ENCODE data around the gene GRM8. TPM values are rescaled to one million over a fixed set of nuclear protein-coding genes. Genes with fewer than 3 reads are reported as not detected.
"Not testable (repeated sequence)": the region's sequence is repeated elsewhere in the genome, so short reads cannot be mapped to it uniquely, and the experiment has no call there.

The GRM8 gene
- total RNA-seq, 1 donor from 2014 or later, result 2.2 TPM

DNA sequence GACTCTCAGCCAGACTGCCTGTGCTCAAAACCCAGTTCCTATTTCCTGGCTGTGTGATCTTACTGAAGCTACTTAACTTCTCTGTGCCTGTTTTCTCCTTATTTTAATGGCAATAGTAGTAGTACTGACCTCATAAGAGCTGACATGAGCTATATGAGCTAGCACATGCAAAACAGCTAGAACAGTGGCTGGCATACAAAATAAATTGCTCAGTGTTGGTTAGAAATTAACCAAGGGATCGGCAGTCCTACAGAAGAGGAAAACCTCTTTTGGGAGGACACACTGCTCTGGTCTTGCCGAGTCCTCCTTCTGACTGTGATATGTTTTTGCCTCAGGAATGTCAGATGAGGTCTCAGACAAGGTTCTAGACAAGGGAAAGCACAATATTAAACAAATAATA, 322.6 kb downstream of the GRM8 start:
- DNase-seq (ENCODE audit: low read depth), result no peak
- Histone ChIP-seq H3K27ac (ENCODE audit: low read depth, low read length) (no peak overlapping the region), H3K9ac (ENCODE audit: low read length) (no peak overlapping the region), H3K36me3 (ENCODE audit: insufficient read depth, low read length) (no peaks in the 10 kb centered on the region), H4K20me1 (ENCODE audit: insufficient read depth, low read length) (no peaks in the 10 kb centered on the region), H3K9me3 (ENCODE audit: insufficient read depth, low read depth, low read length) (no peaks in the 10 kb centered on the region), H3K79me2 (ENCODE audit: insufficient read depth, low read length) (no peaks in the 10 kb centered on the region), H3K4me3 (ENCODE audit: insufficient read depth, low read depth, low read length) (no peak overlapping the region), H3K4me1 (ENCODE audit: insufficient read depth, low read length) (no peaks in the 10 kb centered on the region), H2AFZ (ENCODE audit: low read depth, low read length) (no peak overlapping the region), H3K4me2 (ENCODE audit: low read length) (no peak overlapping the region), H3K27me3 (ENCODE audit: insufficient read depth, low read length) (no peaks in the 10 kb centered on the region)
- no peak for FAIRE-seq
- Mint-ChIP-seq H3K27ac (ENCODE audit: unreplicated experiment) (no peak overlapping the region), H3K36me3 (ENCODE audit: low read depth, unreplicated experiment) (no peaks in the 10 kb centered on the region), H3K9me3 (ENCODE audit: unreplicated experiment) (peaks cover 2% of the 10 kb centered on the region), H3K27me3 (ENCODE audit: low read depth, unreplicated experiment) (peaks cover 11% of the 10 kb centered on the region), H3K4me3 (ENCODE audit: unreplicated experiment) (peak overlapping the region; percentile 6), H3K4me1 (ENCODE audit: low read depth, unreplicated experiment) (no peaks in the 10 kb centered on the region)
- TF ChIP-seq EZH2 (IDR thresholded peaks at IDR 0.05; ENCODE audit: insufficient read depth, low read length), result no peak
- TF ChIP-seq, protein P1, sequence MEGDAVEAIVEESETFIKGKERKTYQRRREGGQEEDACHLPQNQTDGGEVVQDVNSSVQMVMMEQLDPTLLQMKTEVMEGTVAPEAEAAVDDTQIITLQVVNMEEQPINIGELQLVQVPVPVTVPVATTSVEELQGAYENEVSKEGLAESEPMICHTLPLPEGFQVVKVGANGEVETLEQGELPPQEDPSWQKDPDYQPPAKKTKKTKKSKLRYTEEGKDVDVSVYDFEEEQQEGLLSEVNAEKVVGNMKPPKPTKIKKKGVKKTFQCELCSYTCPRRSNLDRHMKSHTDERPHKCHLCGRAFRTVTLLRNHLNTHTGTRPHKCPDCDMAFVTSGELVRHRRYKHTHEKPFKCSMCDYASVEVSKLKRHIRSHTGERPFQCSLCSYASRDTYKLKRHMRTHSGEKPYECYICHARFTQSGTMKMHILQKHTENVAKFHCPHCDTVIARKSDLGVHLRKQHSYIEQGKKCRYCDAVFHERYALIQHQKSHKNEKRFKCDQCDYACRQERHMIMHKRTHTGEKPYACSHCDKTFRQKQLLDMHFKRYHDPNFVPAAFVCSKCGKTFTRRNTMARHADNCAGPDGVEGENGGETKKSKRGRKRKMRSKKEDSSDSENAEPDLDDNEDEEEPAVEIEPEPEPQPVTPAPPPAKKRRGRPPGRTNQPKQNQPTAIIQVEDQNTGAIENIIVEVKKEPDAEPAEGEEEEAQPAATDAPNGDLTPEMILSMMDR (IDR thresholded peaks at IDR 0.05; ENCODE audit: insufficient read depth, low read depth, low read length), result no peak

DNA sequence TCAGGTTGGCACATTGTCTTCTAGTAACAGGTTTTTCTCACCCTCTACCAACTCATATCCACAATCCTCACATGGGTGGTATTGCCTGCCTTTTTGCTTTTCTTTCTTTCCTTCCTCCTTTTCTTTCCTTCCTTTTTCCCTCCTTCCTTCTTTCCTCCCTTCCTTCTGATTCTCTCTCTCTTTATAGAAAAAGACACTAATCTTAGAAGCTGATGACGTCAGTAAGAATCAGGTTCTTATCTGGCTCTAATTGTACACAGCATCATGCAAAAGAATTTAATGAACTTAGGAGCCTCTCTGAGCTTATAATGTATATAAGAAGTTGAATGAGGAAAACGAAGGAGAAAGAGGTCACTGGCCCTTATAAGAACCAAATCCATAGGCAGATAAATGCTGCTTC, 328.3 kb downstream of the GRM8 start:
- Histone ChIP-seq H2AFZ (ENCODE audit: low read depth, low read length) (no peak overlapping the region), H3K36me3 (ENCODE audit: insufficient read depth, low read length) (no peaks in the 10 kb centered on the region), H3K4me1 (ENCODE audit: insufficient read depth, low read length) (no peaks in the 10 kb centered on the region), H3K4me2 (ENCODE audit: low read length) (no peak overlapping the region), H4K20me1 (ENCODE audit: insufficient read depth, low read length) (no peaks in the 10 kb centered on the region), H3K9me3 (ENCODE audit: insufficient read depth, low read depth, low read length) (no peaks in the 10 kb centered on the region), H3K27me3 (ENCODE audit: insufficient read depth, low read length) (no peaks in the 10 kb centered on the region), H3K79me2 (ENCODE audit: insufficient read depth, low read length) (no peaks in the 10 kb centered on the region), H3K9ac (ENCODE audit: low read length) (no peak overlapping the region), H3K4me3 (ENCODE audit: insufficient read depth, low read depth, low read length) (no peak overlapping the region), H3K27ac (ENCODE audit: low read depth, low read length) (no peak overlapping the region)
- H3K27me3 Mint-ChIP-seq (ENCODE audit: low read depth, unreplicated experiment), result peaks cover 3% of the 10 kb centered on the region
- no peaks in the 10 kb centered on the region for H3K4me1 Mint-ChIP-seq (ENCODE audit: low read depth, unreplicated experiment)
- no peak for FAIRE-seq
- H3K27ac Mint-ChIP-seq (ENCODE audit: unreplicated experiment), result no peak overlapping the region
- no peak overlapping the region for H3K4me3 Mint-ChIP-seq (ENCODE audit: unreplicated experiment)
- no peak for TF ChIP-seq EZH2 (IDR thresholded peaks at IDR 0.05; ENCODE audit: insufficient read depth, low read length)
- TF ChIP-seq, protein P1 (IDR thresholded peaks at IDR 0.05; ENCODE audit: insufficient read depth, low read depth, low read length), result no peak
- DNase-seq (ENCODE audit: low read depth), result no peak
- no peaks in the 10 kb centered on the region for H3K36me3 Mint-ChIP-seq (ENCODE audit: low read depth, unreplicated experiment)
- peaks cover 2% of the 10 kb centered on the region for H3K9me3 Mint-ChIP-seq (ENCODE audit: unreplicated experiment)

DNA sequence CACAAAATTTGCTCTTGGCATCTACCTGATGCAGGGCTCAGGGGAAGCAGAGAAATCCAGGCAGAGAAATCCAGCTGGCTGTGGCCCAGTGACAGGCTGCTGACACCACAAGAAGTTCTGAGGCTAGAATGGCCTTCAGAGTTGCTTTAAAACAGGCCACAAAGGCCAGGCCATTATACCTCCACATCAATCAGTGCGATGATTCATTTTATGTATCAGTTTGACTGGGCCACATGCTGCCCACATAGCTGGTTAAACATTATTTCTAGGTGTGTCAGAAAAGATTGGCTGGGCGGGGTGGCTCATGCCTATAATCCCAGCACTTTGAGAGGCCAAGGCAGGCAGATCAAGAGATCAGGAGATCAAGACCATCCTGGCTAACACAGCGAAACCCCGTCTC, 341.1 kb downstream of the GRM8 start:
- H3K36me3 Mint-ChIP-seq (ENCODE audit: low read depth, unreplicated experiment); H3K27me3 Mint-ChIP-seq (ENCODE audit: low read depth, unreplicated experiment); DNase-seq (ENCODE audit: low read depth); H3K4me1 ChIP-seq (ENCODE audit: insufficient read depth, low read length); FAIRE-seq; H3K79me2 ChIP-seq (ENCODE audit: insufficient read depth, low read length); H3K9ac ChIP-seq (ENCODE audit: low read length); H3K4me3 Mint-ChIP-seq (ENCODE audit: unreplicated experiment); H3K27ac Mint-ChIP-seq (ENCODE audit: unreplicated experiment); H3K9me3 ChIP-seq (ENCODE audit: insufficient read depth, low read depth, low read length); H3K36me3 ChIP-seq (ENCODE audit: insufficient read depth, low read length); H3K4me1 Mint-ChIP-seq (ENCODE audit: low read depth, unreplicated experiment); H3K4me3 ChIP-seq (ENCODE audit: insufficient read depth, low read depth, low read length); H3K4me2 ChIP-seq (ENCODE audit: low read length); H3K27ac ChIP-seq (ENCODE audit: low read depth, low read length); H3K9me3 Mint-ChIP-seq (ENCODE audit: unreplicated experiment); H3K27me3 ChIP-seq (ENCODE audit: insufficient read depth, low read length); H2AFZ ChIP-seq (ENCODE audit: low read depth, low read length); H4K20me1 ChIP-seq (ENCODE audit: insufficient read depth, low read length): not testable (repeated sequence)

DNA sequence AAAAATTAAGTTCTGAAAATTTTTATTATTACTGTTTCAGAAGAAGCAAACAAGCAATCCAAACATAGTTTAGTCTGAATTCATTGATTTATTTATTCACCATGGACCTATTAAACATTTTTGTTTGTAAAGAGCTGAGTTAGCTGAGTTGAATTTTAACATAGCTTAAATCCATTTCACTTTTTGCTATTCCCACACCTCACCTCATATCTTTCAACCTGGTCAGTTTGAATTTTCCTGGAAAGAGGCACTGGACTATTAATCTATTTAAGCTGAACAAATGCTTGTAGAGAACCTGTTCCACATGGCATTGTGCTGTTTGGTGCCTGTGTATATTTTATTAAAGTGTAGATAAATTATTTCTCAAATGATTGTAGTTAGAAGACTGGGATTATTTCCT, 344.2 kb downstream of the GRM8 start:
- not testable (repeated sequence) for H3K4me1 Mint-ChIP-seq (ENCODE audit: low read depth, unreplicated experiment); H3K27ac ChIP-seq (ENCODE audit: low read depth, low read length); H3K4me3 Mint-ChIP-seq (ENCODE audit: unreplicated experiment); H3K4me2 ChIP-seq (ENCODE audit: low read length); H3K27ac Mint-ChIP-seq (ENCODE audit: unreplicated experiment); DNase-seq (ENCODE audit: low read depth); H3K9ac ChIP-seq (ENCODE audit: low read length); H4K20me1 ChIP-seq (ENCODE audit: insufficient read depth, low read length); H3K4me1 ChIP-seq (ENCODE audit: insufficient read depth, low read length); H3K27me3 Mint-ChIP-seq (ENCODE audit: low read depth, unreplicated experiment); H3K79me2 ChIP-seq (ENCODE audit: insufficient read depth, low read length); H3K9me3 Mint-ChIP-seq (ENCODE audit: unreplicated experiment); H3K9me3 ChIP-seq (ENCODE audit: insufficient read depth, low read depth, low read length); H3K36me3 Mint-ChIP-seq (ENCODE audit: low read depth, unreplicated experiment); H3K36me3 ChIP-seq (ENCODE audit: insufficient read depth, low read length); H3K4me3 ChIP-seq (ENCODE audit: insufficient read depth, low read depth, low read length); H2AFZ ChIP-seq (ENCODE audit: low read depth, low read length); H3K27me3 ChIP-seq (ENCODE audit: insufficient read depth, low read length); FAIRE-seq

DNA sequence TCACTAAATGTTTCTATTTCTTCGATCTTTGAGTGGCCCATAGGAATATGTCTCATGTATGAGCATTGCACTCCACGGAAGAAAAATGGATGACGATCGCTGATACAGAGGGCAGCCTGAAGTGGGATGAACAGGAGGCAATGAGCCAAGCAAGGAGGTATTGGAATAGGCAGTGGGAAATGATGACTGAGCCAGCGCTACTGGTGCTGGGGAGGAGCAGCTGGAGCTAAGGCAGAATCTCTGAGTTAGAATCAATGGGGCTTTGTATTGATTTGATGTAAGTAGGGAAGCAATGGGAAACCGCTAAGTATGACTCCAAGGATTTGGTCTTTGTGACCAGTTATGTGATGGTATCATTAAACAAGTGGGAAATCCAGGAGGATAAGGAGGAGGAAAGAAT, 345.1 kb downstream of the GRM8 start:
- H3K36me3 Mint-ChIP-seq (ENCODE audit: low read depth, unreplicated experiment); H3K27ac ChIP-seq (ENCODE audit: low read depth, low read length); H3K4me1 ChIP-seq (ENCODE audit: insufficient read depth, low read length); H3K4me2 ChIP-seq (ENCODE audit: low read length); H3K27me3 Mint-ChIP-seq (ENCODE audit: low read depth, unreplicated experiment); H3K4me3 ChIP-seq (ENCODE audit: insufficient read depth, low read depth, low read length); H4K20me1 ChIP-seq (ENCODE audit: insufficient read depth, low read length); H3K36me3 ChIP-seq (ENCODE audit: insufficient read depth, low read length); H3K4me3 Mint-ChIP-seq (ENCODE audit: unreplicated experiment); H3K27me3 ChIP-seq (ENCODE audit: insufficient read depth, low read length); DNase-seq (ENCODE audit: low read depth); H3K9me3 ChIP-seq (ENCODE audit: insufficient read depth, low read depth, low read length); H2AFZ ChIP-seq (ENCODE audit: low read depth, low read length); H3K4me1 Mint-ChIP-seq (ENCODE audit: low read depth, unreplicated experiment); H3K9ac ChIP-seq (ENCODE audit: low read length); FAIRE-seq; H3K9me3 Mint-ChIP-seq (ENCODE audit: unreplicated experiment); H3K27ac Mint-ChIP-seq (ENCODE audit: unreplicated experiment); H3K79me2 ChIP-seq (ENCODE audit: insufficient read depth, low read length): not testable (repeated sequence)

Measured in astrocyte (in vitro differentiated cells and primary cell).